ENCODE data around the gene CCNL1. TPM values are rescaled to one million over a fixed set of nuclear protein-coding genes. Genes with fewer than 3 reads are reported as not detected.

The CCNL1 gene
- total and polyA plus RNA-seq, 2 of the 4 experiments (the other 2 are of a cell fraction): 60.9 to 83.3 TPM

DNA sequence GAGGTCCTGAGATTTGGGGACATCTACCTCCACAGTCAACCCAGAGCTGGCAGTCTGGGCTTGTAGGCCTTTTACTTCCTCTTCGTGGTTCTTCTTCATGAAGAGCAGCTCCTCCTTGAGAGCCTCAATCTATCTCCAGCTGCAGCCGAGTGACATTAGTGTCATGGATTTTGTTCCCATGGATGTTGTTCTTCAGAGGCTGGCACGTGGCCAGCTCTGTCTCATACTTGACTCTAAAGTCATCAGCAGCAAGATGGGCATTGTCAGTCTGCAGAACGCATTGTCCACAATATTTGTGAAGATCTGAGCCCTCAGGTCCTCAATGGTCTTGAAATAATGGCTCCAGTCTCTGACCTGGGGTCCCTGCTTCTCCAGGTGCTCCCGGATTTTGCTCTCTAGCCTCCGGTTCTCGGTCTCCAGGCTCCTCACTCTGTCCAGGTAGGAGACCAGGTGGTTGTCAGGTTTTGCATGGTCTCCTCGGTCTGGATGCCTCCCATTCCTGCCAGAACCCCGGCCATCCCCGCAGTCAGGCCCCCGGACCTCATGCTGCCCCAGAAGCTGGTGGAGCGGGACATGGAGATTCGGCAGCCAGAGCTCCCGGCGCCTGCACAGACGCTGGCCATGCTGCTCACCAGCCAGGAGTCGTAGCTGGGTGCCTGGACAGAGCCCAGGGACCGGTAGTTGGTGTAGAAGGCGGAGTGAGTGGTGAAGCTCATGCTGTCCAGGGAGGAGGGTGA is 3.4 kb upstream of the CCNL1 start:
- WGBS, 2 experiments (ENCODE audit: extremely low coverage in 2 of 2, insufficient read length in 1 of 2): 96% methylated on average over 12 of the region's 19 CpGs; no CpG with 5 or more reads in 1 of the 2 experiments
- Histone ChIP-seq H3K79me1 (ENCODE audit: low read depth in 1 of 2, low read length in 2 of 2) (peaks cover 3 to 9% of the 10 kb centered on the region in 2 experiments; a peak in 3 of 4 replicates), H2AK5ac (ENCODE audit: low read depth, low read length) (no peak overlapping the region), H3K9me3 (ENCODE audit: control insufficient read depth, insufficient read depth, low read length) (no peaks in the 10 kb centered on the region), H3K4me3 (ENCODE audit: insufficient read depth, low read depth, low read length) (no peak overlapping the region), H3K36me3 (ENCODE audit: control insufficient read depth, insufficient read depth, low read length) (peaks cover 3% of the 10 kb centered on the region; the same call in 1 of the 2 replicates), H3K23ac (ENCODE audit: low read depth, low read length) (no peak overlapping the region), H3K18ac (ENCODE audit: low read depth, low read length) (no peak overlapping the region), H3K9me1 (ENCODE audit: insufficient read depth, low read length) (no peaks in the 10 kb centered on the region), H3K27ac (ENCODE audit: insufficient read depth, low read length) (no peak overlapping the region), H3K4me1 (ENCODE audit: control insufficient read depth, insufficient read depth, low read length) (peaks cover 2% of the 10 kb centered on the region; the same call in 1 of the 2 replicates), H3K4me2 (ENCODE audit: low read depth, low read length) (no peak overlapping the region), H2BK15ac (ENCODE audit: low read depth, low read length) (no peak overlapping the region), H4K20me1 (ENCODE audit: insufficient read depth, low read length) (peaks cover 10% of the 10 kb centered on the region), H2BK5ac (ENCODE audit: low read depth, low read length, poor library complexity, severe bottlenecking) (no peak overlapping the region), H4K5ac (ENCODE audit: low read depth, low read length) (no peak overlapping the region), H4K91ac (ENCODE audit: insufficient read depth, low read depth, low read length) (no peak overlapping the region), H2AFZ (replicated peaks; ENCODE audit: low read length, poor library complexity) (no peak overlapping the region), H3K27me3 (ENCODE audit: control insufficient read depth, insufficient read depth, low read length) (no peaks in the 10 kb centered on the region), H2BK20ac (ENCODE audit: low read depth, low read length) (no peak overlapping the region), H3K4ac (ENCODE audit: low read depth, low read length) (no peak overlapping the region), H2AK9ac (replicated peaks; ENCODE audit: low read depth, low read length, poor library complexity) (no peak overlapping the region), H2BK120ac (ENCODE audit: low read depth, low read length) (no peak overlapping the region), H4K8ac (ENCODE audit: low read depth in 2 of 2, low read length in 2 of 2) (no peak overlapping the region), H3K56ac (ENCODE audit: extremely low read depth, insufficient read depth, low read length) (no peak overlapping the region), H3K9ac (ENCODE audit: low read depth, low read length) (no peak overlapping the region), H3K14ac (replicated peaks; ENCODE audit: low read depth, low read length) (no peak overlapping the region)
- intact Hi-C loops (cut with micrococcal nuclease): no loop called here
- in situ Hi-C loops (cut with MboI; ENCODE audit: low sequenced_read_pairs): loop anchor here (25.0 kb wide), 1 partner anchor 1549 kb away; no protein-coding TSS in a partner anchor
- BruUV-seq (replicated peaks): no TSS peak
- no peak for ATAC-seq (ENCODE audit: low read depth)
- no peak for DNase-seq
- dilution Hi-C loops (cut with HindIII; ENCODE audit: low sequenced_read_pairs, unreplicated experiment): no loop called here
- CTCF ChIA-PET: interaction anchor here (0.7 to 1.0 kb wide), 2 partner anchors 11 to 409 kb away, joined by 3 read pairs; no protein-coding TSS in a partner anchor
- POLR2A ChIA-PET (ENCODE audit: unreplicated experiment): no interaction called here
- TF ChIP-seq BHLHE40 (IDR thresholded peaks at IDR 0.05; ENCODE audit: low read depth, low read length) (no peak), CHD1 (IDR thresholded peaks at IDR 0.05; ENCODE audit: low read depth, low read length) (no peak), MXI1 (IDR thresholded peaks at IDR 0.05; ENCODE audit: borderline replicate concordance, low read depth, low read length) (no peak), NFE2L2 (IDR thresholded peaks at IDR 0.05; ENCODE audit: low read depth, low read length) (no peak), MAZ (IDR thresholded peaks at IDR 0.05; ENCODE audit: borderline replicate concordance, low read depth, low read length) (no peak), RCOR1 (IDR thresholded peaks at IDR 0.05; ENCODE audit: insufficient replicate concordance, low read length) (no peak), MAFK (IDR thresholded peaks at IDR 0.05; ENCODE audit: low read depth, low read length) (no peak), FOS (IDR thresholded peaks at IDR 0.05; ENCODE audit: low read depth, low read length) (no peak), SMC3 (IDR thresholded peaks at IDR 0.05; ENCODE audit: low read depth, low read length) (no peak), POLR2A (IDR thresholded peaks at IDR 0.05; ENCODE audit: low read depth, low read length) (no peak), CEBPB (IDR thresholded peaks at IDR 0.05; ENCODE audit: low read depth, low read length) (no peak), RFX5 (IDR thresholded peaks at IDR 0.05; ENCODE audit: low read depth, low read length) (no peak)
- TF ChIP-seq, protein P1, sequence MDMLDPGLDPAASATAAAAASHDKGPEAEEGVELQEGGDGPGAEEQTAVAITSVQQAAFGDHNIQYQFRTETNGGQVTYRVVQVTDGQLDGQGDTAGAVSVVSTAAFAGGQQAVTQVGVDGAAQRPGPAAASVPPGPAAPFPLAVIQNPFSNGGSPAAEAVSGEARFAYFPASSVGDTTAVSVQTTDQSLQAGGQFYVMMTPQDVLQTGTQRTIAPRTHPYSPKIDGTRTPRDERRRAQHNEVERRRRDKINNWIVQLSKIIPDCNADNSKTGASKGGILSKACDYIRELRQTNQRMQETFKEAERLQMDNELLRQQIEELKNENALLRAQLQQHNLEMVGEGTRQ (IDR thresholded peaks at IDR 0.05; ENCODE audit: low read depth, low read length): no peak
- TF ChIP-seq, protein P2, sequence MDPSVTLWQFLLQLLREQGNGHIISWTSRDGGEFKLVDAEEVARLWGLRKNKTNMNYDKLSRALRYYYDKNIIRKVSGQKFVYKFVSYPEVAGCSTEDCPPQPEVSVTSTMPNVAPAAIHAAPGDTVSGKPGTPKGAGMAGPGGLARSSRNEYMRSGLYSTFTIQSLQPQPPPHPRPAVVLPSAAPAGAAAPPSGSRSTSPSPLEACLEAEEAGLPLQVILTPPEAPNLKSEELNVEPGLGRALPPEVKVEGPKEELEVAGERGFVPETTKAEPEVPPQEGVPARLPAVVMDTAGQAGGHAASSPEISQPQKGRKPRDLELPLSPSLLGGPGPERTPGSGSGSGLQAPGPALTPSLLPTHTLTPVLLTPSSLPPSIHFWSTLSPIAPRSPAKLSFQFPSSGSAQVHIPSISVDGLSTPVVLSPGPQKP (IDR thresholded peaks at IDR 0.05; ENCODE audit: borderline replicate concordance, low read depth, low read length): no peak
- TF ChIP-seq, protein P3, sequence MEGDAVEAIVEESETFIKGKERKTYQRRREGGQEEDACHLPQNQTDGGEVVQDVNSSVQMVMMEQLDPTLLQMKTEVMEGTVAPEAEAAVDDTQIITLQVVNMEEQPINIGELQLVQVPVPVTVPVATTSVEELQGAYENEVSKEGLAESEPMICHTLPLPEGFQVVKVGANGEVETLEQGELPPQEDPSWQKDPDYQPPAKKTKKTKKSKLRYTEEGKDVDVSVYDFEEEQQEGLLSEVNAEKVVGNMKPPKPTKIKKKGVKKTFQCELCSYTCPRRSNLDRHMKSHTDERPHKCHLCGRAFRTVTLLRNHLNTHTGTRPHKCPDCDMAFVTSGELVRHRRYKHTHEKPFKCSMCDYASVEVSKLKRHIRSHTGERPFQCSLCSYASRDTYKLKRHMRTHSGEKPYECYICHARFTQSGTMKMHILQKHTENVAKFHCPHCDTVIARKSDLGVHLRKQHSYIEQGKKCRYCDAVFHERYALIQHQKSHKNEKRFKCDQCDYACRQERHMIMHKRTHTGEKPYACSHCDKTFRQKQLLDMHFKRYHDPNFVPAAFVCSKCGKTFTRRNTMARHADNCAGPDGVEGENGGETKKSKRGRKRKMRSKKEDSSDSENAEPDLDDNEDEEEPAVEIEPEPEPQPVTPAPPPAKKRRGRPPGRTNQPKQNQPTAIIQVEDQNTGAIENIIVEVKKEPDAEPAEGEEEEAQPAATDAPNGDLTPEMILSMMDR (conservative IDR thresholded peaks at IDR 0.05; ENCODE audit: low read depth, low read length): no peak

Data from IMR-90 (cell line).